Mucosa of stomach (tissue), 1 donor: ENCODE data around the gene BTG3.

Experiments used
- H3K27me3 ChIP-seq: one replicate; pipeline ENCODE4 v1.7.0; 2013; ENCODE audit warnings: mild to moderate bottlenecking, low read length; ENCODE audit not compliant: control insufficient read depth, insufficient read depth
- H3K36me3 ChIP-seq: one replicate; pipeline ENCODE4 v1.7.0; 2013; ENCODE audit warnings: low read length; ENCODE audit not compliant: control insufficient read depth, insufficient read depth
- H3K4me1 ChIP-seq: one replicate; pipeline ENCODE4 v1.7.0; 2013; ENCODE audit warnings: mild to moderate bottlenecking, low read length; ENCODE audit not compliant: control insufficient read depth, insufficient read depth
- H3K4me3 ChIP-seq: one replicate; pipeline ENCODE4 v1.7.0; 2013; ENCODE audit warnings: low read length
- H3K9ac ChIP-seq: one replicate; pipeline ENCODE4 v1.7.0; 2013; ENCODE audit warnings: mild to moderate bottlenecking, low read length, moderate library complexity
- H3K9me3 ChIP-seq: one replicate; pipeline ENCODE4 v1.7.0; 2013; ENCODE audit warnings: mild to moderate bottlenecking, low read length, moderate library complexity; ENCODE audit not compliant: control insufficient read depth
- donor health status: Pancreatic carcinoma.

Gene BTG3

GRCh38 chr21:17616831-17617230 lies 4.1 kb upstream of the BTG3 start:
- Histone ChIP-seq H3K9me3 (no peaks in the 10 kb centered on the region), H3K4me3 (no peak overlapping the region), H3K9ac (no peak overlapping the region), H3K27me3 (no peaks in the 10 kb centered on the region), H3K36me3 (no peaks in the 10 kb centered on the region), H3K4me1 (no peaks in the 10 kb centered on the region)

GRCh38 chr21:17613242-17613676 lies 558 bp upstream of the BTG3 start:
- H3K4me3 ChIP-seq = peak overlapping the region; percentile 65
- peak overlapping the region; percentile 90 for H3K9ac ChIP-seq
- no peaks in the 10 kb centered on the region for H3K9me3 ChIP-seq
- H3K4me1 ChIP-seq = peaks cover 6% of the 10 kb centered on the region
- H3K36me3 ChIP-seq = no peaks in the 10 kb centered on the region
- no peaks in the 10 kb centered on the region for H3K27me3 ChIP-seq

- Histone ChIP-seq H3K4me3 (peak overlapping the region; percentile 65), H3K27me3 (no peaks in the 10 kb centered on the region), H3K9ac (peak overlapping the region; percentile 90), H3K4me1 (peaks cover 6% of the 10 kb centered on the region), H3K36me3 (peaks cover 4% of the 10 kb centered on the region), H3K9me3 (no peaks in the 10 kb centered on the region)
Observed at GRCh38 chr21:17612023-17612564, 607 bp downstream of the BTG3 start.

- Histone ChIP-seq H3K4me1 (peaks cover 6% of the 10 kb centered on the region), H3K9me3 (no peaks in the 10 kb centered on the region), H3K36me3 (peaks cover 4% of the 10 kb centered on the region), H3K27me3 (no peaks in the 10 kb centered on the region), H3K4me3 (peak overlapping the region; percentile 65), H3K9ac (peak overlapping the region; percentile 90)
Observed at GRCh38 chr21:17611414-17612022, 1.2 kb downstream of the BTG3 start.

- peaks cover 4% of the 10 kb centered on the region for H3K36me3 ChIP-seq
- no peaks in the 10 kb centered on the region for H3K27me3 ChIP-seq
- H3K4me1 ChIP-seq = peaks cover 6% of the 10 kb centered on the region
- peak overlapping the region; percentile 90 for H3K9ac ChIP-seq
- no peaks in the 10 kb centered on the region for H3K9me3 ChIP-seq
- H3K4me3 ChIP-seq = peak overlapping the region; percentile 65
Observed at GRCh38 chr21:17610911-17611310, 1.8 kb downstream of the BTG3 start.

GRCh38 chr21:17609681-17610080 lies 3.0 kb downstream of the BTG3 start:
- no peaks in the 10 kb centered on the region for H3K9me3 ChIP-seq
- H3K4me1 ChIP-seq = peaks cover 6% of the 10 kb centered on the region
- H3K4me3 ChIP-seq = no peak overlapping the region
- H3K9ac ChIP-seq = no peak overlapping the region
- H3K27me3 ChIP-seq = no peaks in the 10 kb centered on the region
- H3K36me3 ChIP-seq = peaks cover 4% of the 10 kb centered on the region

- no peak overlapping the region for H3K4me3 ChIP-seq
- no peak overlapping the region for H3K9ac ChIP-seq
- no peaks in the 10 kb centered on the region for H3K9me3 ChIP-seq
- no peaks in the 10 kb centered on the region for H3K27me3 ChIP-seq
- peaks cover 4% of the 10 kb centered on the region for H3K36me3 ChIP-seq
- H3K4me1 ChIP-seq = peaks cover 6% of the 10 kb centered on the region
Observed at GRCh38 chr21:17607684-17608083, 5.0 kb downstream of the BTG3 start.

GRCh38 chr21:17602874-17603273 lies 9.8 kb downstream of the BTG3 start:
- no peaks in the 10 kb centered on the region for H3K27me3 ChIP-seq
- H3K4me3 ChIP-seq = no peak overlapping the region
- H3K36me3 ChIP-seq = peaks cover 3% of the 10 kb centered on the region
- H3K4me1 ChIP-seq = no peaks in the 10 kb centered on the region
- no peak overlapping the region for H3K9ac ChIP-seq
- no peaks in the 10 kb centered on the region for H3K9me3 ChIP-seq

- no peaks in the 10 kb centered on the region for H3K4me1 ChIP-seq
- H3K9me3 ChIP-seq = no peaks in the 10 kb centered on the region
- no peak overlapping the region for H3K9ac ChIP-seq
- H3K27me3 ChIP-seq = no peaks in the 10 kb centered on the region
- H3K36me3 ChIP-seq = no peaks in the 10 kb centered on the region
- no peak overlapping the region for H3K4me3 ChIP-seq
Observed at GRCh38 chr21:17598437-17598836, 14.3 kb downstream of the BTG3 start.

- no peak overlapping the region for H3K9ac ChIP-seq
- H3K4me1 ChIP-seq = no peaks in the 10 kb centered on the region
- no peaks in the 10 kb centered on the region for H3K36me3 ChIP-seq
- no peak overlapping the region for H3K4me3 ChIP-seq
- H3K9me3 ChIP-seq = no peaks in the 10 kb centered on the region
- H3K27me3 ChIP-seq = no peaks in the 10 kb centered on the region
Observed at GRCh38 chr21:17597680-17598079, 15.0 kb downstream of the BTG3 start.

- Histone ChIP-seq H3K9ac (no peak overlapping the region), H3K4me1 (no peaks in the 10 kb centered on the region), H3K9me3 (no peaks in the 10 kb centered on the region)
Observed at GRCh38 chr21:17590430-17590829, 22.3 kb downstream of the BTG3 start.

GRCh38 chr21:17585875-17586450 lies 26.7 kb downstream of the BTG3 start:
- Histone ChIP-seq H3K9ac (no peak overlapping the region), H3K36me3 (no peaks in the 10 kb centered on the region), H3K9me3 (no peaks in the 10 kb centered on the region), H3K4me3 (no peak overlapping the region), H3K4me1 (no peaks in the 10 kb centered on the region), H3K27me3 (no peaks in the 10 kb centered on the region)

More at GRCh38 chr21:17590430-17590829, 22.3 kb downstream of the BTG3 start:
- H3K36me3 ChIP-seq = no peaks in the 10 kb centered on the region
- no peak overlapping the region for H3K4me3 ChIP-seq
- H3K27me3 ChIP-seq = no peaks in the 10 kb centered on the region
